Stimulated activated CD8-positive, alpha-beta memory T cell treated with anti-CD3 and anti-CD28 coated beads, Interleukin-4, amount 100 ng/mL, for 48 hours (primary cell): ENCODE data around the gene PAGR1.
"Not testable (repeated sequence)": the region's sequence is repeated elsewhere in the genome, so short reads cannot be mapped to it uniquely, and the experiment has no call there.

ENCODE experiments used
- DNase-seq: peaks from one replicate; pipeline ENCODE4 v3.0.0-alpha.2; 2020

Gene PAGR1

DNA sequence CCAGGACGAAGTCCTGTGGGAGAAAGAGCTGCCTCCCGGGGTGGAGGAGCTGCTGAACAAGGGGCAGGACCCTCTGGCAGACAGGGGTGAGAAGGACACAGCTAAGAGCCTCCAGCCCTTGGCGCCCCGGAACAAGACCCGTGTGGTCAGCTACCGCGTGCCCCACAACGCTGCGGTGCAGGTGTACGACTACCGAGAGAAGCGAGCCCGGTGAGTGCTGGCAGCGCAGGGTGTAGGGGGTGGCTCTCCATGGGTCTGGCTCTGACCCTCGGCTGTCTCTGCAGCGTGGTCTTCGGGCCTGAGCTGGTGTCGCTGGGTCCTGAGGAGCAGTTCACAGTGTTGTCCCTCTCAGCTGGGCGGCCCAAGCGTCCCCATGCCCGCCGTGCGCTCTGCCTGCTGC, 25.7 kb downstream of the PAGR1 start:
- DNase-seq, result no peak

DNA sequence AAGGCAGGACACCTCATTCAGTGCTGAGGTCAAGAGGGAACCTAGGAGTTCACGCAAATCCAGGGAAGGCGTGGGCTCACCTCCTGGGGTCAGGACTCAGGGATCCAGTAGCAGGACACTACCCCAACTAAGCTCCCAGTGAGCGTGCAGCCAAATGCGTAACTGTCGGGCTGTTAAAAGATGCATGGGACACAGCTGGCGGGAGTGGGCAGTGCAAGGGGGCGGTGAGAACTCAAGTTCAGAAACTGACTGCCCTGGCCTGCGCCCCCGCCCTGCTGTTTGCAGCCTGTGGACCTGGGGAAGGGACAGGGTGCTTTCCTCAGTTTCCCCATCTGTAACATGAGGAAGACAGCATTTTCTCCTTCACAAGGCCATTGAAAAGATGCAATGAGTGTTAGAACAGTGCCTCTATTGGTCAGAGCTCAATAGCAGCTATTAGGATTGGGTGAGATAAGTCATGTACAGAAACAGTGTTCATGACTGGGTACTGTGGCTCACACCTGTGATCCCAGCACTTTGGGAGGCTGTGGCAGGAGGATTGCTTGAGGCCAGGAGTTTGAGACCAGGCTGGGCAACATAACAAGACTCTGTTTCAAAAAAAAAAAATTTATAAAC, 26.9 kb downstream of the PAGR1 start:
- no peak for DNase-seq

DNA sequence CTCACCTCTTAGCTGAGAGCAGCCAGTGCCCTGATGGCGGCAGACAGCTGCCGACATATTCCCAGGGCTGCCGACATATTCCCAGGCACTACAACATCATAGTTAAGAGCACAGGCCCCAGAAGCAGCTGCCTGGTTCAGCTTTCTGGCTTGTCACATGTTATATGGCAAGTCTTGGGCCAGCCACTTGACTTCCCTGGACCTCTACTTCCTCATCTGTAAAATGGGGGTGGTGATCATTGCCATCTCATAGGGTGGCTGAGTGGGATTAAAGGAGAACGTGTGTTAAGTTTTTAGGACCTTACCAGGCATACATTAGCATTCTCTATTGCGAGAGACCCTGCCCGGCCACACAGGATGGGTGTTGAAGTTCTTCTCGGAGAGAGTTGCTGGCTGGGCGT, 28.0 kb downstream of the PAGR1 start:
- no peak for DNase-seq

DNA sequence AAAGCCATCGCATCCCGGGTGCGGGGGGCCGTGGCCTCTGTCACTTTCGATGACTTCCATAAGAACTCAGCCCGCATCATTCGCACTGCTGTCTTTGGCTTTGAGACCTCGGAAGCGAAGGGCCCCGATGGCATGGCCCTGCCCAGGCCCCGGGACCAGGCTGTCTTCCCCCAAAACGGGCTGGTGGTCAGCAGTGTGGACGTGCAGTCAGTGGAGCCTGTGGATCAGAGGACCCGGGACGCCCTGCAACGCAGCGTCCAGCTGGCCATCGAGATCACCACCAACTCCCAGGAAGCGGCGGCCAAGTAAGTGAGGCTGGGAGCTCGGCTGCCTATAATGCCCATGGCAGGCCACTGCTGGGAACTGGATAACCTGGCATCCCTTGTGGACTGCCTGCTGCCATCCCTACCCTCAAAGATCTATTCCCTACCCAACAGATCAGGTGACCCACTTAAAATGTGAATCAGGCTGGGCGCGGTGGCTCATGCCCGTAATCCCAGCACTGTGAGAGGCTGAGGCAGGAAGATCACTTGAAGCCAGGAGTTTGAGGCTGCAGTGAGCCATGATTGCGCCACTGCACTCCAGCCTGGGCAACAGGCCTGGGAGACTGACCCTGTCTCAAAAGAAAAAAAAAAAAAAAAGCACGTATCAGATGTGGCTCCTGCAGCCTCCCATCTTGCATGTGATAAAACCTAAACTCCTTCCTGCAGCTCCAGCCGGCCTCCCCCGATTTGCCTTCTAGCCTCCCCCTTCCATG, 28.8 kb downstream of the PAGR1 start:
- DNase-seq, result no peak

DNA sequence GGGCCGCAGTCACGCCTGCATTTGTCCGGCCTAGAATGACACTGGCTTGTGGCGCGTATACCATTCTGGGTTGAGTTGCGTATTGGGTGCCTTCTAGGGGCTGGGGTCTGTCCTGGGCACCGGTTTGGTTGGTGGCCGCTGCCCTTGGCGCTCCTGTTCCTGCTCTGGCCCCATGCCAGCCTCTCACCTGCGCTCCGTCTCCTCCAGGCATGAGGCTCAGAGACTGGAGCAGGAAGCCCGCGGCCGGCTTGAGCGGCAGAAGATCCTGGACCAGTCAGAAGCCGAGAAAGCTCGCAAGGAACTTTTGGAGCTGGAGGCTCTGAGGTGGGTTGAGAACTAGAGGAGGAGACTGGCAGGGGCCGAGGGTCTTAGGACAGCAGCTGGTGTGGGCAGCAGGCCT, 29.7 kb downstream of the PAGR1 start:
- no peak for DNase-seq

DNA sequence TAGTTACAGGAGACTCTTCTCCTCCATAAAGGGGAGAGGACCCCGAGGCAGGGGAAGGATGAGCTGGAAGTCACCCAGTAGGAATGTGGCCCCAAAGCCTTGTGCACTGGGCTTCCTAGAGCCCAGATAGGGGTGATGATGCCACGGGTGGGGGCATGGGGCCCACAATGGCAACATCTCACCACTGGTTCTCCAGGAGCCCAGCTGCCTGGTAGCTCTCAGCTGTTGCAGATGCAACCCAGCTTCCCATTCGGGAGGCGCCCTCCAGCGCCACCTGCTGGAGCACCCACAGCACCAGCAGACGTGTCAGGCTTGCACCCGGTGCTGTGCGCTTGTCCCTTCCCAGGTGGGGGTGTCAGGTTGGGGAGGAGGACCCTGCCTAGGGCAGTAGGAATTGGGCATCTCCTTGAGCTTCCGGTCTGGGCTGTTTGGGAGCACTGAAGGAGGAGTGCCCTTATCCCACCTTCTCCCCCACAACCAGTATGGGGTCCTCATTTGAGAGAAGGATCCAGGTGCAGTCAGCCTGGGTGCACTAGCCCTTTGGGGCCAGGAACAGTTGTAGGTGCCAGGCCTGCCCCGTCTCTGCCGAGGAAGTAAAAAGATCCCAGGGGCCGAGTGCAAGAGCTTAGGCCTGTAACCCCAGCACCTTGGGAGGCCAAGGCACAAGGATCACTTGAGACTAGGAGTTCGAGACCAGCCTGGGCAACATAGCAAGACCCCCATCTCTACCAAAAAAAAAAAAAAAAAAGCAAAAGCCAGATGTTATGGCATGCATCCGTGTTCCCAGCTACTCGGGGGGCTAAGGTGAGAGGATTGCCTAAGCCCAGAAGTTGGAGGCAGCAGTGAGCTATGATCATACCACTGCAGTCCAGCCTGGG, 32.7 kb downstream of the PAGR1 start:
- DNase-seq, result peak; percentile 91

DNA sequence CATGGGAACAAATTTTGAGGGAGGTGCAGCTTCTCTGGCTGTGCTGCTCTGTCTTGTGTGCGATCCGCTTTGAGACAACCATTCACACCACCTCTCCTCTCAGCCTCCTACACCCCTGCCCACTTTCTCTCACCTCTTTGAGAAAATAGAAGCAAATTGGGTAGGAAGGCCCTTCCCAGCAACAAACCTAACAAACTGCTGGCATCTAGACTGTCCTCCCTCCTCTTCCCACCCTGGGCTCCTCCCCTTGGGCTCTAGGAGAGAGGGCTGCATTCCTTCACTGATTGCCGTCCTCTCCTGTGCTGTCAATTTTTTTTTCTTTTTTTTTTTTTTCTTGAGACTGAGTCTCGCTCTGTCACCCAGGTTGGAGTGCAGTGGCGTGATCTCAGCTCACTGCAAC, 33.6 kb downstream of the PAGR1 start:
- no peak for DNase-seq

DNA sequence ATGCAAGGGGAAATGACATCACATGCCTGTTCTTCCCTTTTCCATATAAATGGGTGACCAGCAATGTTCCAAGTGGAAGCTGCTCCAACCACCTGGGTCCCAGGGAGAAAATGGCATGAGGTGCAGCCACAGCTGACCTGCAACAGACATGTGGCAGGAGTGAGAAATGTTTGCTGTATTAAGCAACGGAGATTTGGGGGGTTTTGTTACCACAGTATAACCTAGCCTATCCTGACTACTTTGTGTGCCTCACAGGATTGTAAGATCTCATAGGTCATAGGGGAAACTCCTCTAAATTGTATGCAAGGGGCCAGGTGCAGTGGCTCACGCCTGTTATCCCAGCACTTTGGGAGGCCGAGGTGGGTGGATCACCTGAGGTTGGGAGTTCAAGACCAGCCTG, 35.0 kb downstream of the PAGR1 start:
- no peak for DNase-seq

DNA sequence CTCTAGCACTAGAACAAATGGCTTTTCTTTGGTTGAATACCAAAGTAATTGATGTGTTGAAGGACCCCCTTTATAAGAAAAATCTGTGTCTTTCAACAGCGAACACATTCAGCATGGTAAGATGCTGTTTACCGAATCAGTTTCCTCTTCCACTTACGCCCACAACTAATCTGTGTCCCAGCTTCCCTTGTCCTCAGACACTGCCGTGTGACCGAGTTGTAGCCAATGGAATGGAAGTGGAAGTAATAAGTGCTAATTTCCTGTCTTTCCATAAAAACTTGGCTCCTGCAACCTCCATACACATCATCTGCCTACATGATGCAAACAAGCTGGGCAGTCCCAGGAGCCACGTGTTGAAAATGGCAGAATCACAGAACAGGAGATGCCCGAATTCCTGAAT, 36.7 kb downstream of the PAGR1 start:
- no peak for DNase-seq

DNA sequence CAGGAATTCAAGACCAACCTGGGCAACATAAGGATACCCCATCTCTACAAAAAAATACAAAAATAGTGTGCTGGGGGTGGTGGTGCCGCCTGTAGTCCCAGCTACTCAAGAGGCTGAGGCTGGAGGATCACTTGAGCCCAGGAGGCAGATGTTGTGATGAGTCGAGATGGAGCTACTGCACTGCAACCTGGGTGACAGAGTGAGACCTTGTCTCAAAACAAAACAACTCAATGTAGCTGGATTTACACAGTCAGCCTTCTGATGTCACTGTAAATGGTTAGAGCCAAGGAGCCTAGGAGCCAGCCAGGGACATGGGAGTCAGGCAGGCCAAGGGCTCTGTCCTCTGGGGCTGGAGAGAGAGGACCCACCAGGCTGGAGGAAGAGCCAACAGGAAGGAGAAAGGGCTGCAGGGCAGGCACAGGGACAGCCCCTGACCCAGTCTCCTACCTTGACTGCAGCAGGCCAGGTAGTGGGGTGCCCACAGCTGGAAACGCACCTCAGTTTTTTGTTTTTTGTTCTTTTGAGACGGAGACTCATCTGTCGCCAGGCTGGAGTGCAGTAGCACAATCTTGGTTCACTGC, 38.7 kb downstream of the PAGR1 start:
- no peak for DNase-seq

DNA sequence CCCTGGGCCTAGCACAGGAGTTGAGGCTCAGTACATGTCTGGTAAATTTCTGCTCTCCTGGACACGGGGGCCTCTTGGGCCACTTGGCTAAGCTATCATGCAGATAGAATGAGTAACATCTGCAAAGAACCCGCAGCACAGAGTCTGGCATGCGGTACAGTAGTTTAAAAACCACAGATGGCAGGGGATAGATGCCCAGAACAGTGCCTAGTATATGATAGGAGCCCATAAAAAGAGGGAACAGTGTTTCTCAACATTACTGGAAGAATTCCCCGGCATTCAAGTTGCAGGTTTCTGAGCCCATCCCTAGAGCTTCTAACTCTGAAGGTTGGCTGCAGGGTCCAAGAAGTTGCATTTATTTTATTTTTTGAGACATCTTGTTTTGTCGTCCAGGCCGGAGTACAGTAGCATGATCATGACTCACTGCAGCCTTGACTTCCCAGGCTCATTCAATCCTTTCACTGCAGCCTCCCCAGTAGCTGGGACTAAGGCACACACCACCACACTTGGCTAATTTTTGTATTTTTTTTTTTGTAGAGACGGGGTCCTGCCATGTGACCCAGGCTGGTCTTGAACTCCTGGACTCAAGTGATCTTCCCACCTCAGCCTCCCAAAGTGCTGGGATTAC, 41.3 kb downstream of the PAGR1 start:
- no peak for DNase-seq

DNA sequence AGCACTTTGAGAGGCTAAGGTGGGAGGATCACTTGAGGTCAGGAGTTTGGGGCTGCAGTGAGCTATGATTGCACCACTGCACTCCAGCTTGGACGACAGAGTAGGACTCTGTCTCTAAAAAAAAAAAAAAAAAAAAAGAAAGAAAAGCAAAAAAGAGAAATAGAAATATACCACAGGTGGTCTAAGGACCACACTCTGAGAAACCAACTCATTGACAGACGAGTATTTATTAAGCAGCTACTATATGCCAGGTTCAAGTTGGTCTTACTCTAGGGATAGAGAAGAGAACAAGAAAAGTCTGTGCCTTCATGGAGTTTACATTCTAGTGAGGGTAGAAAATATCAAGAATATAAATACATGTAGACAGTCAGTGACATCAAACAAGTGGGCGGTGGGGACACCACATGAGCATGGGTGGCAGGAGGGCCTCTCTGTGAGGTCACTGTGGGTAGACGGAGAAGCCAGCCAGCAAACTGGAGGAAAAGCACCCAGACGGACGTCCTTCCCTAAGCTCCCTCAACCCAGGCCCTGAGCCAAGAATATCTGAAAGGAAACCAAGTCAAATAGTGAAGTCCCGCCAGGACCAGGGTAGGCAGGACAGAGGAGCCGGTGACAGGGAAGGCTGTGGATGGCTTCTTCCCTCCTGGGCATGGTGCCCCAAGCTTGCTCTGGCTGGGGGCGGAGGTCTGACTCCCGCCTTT, 42.3 kb downstream of the PAGR1 start:
- DNase-seq, result no peak

DNA sequence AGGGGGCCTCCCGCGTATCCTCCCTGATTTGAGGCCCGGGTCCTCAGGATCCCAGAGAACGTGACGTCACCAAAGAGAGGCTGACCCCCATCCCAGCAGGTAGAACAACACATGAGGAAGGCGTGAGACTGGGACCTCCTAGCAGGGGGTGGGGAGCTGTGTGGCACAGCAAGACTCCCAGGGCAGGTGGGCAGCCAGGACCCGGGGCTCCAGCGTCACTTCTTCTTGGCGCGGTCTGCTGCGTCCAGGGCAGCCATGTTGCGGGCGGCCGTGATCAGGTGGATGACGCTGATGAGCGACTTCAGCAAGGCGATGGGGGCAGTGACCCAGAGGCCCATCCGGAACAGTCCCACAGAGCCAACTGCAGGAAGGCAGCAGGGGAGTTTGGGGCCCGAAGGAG, 43.0 kb downstream of the PAGR1 start:
- no peak for DNase-seq

DNA sequence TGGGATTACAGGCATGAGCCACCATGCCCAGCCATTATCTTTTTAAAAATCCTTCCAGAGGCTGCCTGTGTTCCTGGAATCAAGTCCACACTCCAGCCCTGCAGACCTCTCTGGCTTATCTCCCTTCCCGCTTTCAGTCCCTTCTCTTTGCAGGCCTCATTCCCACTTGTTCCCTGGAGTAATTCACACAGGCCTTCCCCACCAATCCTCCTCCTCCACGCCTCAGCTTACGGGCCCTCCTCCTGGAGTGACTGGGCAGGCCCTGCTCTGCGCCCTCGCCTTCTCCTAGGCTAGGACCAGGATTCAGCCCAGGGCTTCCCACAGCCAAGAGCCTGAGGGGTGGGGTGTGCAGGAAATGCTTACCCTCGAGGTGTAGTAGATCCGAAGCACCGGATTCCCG, 44.3 kb downstream of the PAGR1 start:
- DNase-seq, result no peak

DNA sequence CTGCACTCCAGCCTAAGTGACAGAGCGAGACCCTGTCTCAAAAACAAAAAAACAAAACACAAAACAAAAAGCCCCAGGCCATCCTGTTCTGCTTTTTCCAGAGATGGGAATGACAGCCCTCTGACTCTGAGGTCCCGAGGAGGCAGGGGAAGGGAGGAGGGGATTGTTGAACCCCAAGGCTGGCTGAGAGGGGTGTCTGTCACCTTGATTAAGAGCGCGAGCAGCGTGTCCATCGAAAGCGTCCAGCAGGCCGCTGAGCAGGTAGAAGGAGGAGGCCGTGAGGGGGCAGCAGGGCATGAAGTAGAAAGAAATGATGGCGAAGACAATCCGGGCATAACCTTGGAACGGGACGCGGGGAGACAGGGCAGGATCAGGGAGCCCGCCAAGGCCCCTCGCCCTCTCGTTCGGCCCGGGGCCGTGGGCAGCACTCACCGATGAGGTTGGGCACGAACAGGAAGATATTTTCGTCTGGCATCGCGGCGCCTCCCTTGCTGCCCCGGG, 46.5 kb downstream of the PAGR1 start:
- no peak for DNase-seq

DNA sequence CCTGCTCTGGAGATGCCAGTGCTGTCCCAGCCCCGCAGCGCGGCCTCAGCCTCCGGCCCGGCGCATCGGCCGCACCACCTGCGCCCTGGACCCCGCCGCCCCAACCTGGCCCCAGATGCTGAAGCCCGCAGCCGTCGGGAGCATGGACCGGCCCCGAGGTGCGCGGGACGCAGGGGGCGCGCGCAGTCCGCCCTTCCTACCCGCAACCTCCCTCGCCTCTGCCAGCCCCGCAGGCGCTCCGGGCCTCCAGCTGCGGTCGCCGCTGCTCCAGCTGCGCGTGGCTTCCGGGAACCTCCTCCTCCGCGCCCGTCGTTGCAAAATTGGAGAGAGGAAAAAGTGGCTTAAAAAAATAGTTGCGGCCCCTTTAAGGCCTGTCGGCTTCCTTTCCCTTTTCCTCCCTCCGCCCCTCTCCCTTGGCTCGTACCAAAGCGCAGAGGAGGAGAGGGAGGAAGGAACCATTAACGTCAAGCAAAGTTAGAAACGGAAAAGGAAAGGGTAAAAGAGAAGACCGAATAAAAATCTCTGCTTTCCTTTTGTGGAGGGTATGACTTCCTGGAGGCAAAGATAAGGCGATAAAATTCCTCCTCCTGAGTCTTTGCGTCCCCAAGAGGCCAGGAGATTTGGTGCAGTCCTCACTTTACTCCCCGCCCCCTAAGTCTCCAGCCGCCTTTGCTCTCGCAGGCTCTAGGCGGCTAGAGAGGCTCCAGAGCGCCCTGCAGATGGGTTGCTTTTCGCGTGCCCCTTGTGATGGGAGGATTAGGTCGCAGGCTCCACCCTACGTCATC, 47.1 kb downstream of the PAGR1 start, which contains the start of gene CDIPT:
Gene CDIPT (minus strand): TSS at position 343 of the 785 bp plus-strand sequence. CDS start 369 bp downstream, outside the sequence.
- DNase-seq, result peak; percentile 94

DNA sequence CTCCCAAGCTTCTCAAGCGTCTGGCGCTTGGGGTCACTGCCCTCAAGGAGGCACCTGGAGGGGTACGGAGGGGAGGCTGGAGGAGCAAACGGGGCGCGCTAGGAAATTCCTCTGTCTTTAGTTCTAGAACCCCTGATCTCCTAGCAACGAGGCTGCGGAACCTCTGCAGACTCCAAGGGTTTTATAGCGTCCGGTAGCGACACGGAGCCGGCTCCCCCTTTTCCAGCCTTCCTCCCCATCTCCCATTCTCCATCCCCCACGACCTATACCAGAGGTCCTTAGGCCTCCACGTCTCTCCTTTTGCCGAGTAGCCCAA, 47.7 kb downstream of the PAGR1 start:
- DNase-seq, result no peak

DNA sequence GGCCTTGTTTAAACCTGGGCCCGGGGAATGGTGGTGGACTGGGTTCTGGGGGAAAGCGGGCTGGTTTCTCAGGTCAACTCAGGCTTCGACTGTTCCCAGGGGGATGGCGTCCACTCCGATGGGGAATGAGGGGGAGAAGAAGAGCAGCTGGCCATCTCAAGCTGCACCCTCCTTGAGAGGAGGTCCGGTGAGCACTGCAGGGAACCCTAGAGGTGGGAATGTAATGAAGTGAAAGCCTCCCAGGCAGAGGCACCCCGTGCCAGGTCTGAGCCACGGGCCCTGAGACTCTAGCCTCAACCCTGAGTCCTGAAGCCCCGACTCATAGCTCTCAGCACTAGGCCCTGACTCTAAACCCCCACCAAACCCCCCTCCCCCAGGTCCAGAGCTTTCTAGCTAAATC, 48.3 kb downstream of the PAGR1 start:
- DNase-seq, result no peak

DNA sequence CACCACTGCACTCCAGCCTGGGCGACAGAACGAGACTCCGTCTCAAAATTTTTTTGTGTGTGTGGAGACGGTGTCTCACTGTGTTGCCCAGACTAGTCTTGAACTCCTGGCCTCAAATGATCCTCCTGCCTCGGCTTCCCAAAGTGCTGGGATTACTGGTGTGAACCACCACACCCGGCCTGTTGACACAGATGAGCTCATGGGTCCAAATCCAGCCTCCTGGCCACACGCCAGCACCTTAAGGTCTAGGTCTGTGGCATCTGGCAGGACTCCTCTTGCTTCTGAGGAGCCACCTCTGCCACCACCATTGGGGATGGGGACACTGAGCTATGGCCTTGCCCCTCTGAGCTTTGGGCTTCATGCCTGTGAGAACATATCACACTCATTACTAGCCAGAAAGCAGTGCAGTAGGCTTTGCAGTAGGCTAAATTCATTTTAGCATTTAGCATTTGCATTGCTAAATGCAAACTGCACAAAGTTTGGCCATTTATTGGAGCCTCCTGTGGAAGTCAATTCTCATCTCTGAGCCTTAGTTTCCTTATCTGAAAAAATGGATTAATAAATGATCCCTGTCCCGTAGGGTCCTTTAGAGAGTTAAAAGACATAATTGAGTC, 52.6 kb downstream of the PAGR1 start:
- DNase-seq, result no peak

DNA sequence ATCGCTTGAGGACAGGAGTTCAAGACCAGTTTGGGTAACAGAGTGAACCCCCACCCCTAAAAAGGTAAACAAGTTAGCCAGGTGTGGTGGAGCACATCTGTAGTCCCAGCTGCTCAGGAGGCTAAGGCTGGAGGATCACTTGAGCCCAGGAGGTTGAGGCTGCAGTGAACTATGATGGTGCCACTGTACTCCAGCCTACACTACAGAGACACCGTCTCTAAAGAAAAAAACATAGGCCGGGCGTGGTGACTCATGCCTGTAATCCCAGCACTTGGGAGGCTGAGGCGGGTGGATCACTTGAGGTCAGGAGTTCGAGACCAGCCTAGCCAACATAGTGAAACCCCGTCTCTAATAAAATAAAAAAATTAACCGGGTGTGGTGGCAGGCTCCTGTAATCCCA, 53.1 kb downstream of the PAGR1 start:
- not testable (repeated sequence) for DNase-seq
